Measurements from ENCODE around the gene USP2. TPM values are rescaled to one million over a fixed set of nuclear protein-coding genes. Genes with fewer than 3 reads are reported as not detected.

Gene USP2
- total and polyA plus RNA-seq, 7 experiments from 2014 or later = 0.07 to 1.1 (median 0.43) TPM

DNA sequence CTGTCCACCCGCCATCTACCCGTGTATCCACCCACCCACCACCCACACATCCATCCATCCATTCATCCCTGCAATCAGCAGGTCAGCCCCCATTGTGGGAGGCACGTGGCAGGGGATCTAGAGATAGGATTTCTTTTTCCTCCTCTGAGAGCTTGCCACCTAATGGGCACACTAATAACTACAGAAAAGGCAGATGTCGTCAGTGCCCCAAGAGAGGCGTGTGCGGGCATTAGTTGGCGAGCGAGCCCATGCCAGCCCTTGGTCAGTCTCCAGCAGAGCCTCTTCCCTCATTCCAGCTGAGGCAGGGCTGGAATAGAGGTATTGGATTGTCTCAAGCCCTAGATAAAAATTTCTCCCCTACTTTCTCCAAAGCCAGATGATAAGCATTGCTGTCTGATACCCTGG is 9.7 kb downstream of the USP2 start:
- Mint-ChIP-seq H3K4me3 (no peak overlapping the region), H3K9me3 (no peaks in the 10 kb centered on the region), H3K36me3 (no peaks in the 10 kb centered on the region), H3K4me1 (peaks cover 0 to 10% (median 6%) of the 10 kb centered on the region in 7 donors), H3K27me3 (peaks cover 16 to 41% (median 22%) of the 10 kb centered on the region in 5 donors), H3K27ac (no peak overlapping the region)
- Histone ChIP-seq H3K27ac (ENCODE audit: low read depth, low read length) (no peak overlapping the region), H3K4me3 (ENCODE audit: low read length) (no peak overlapping the region), H3K27me3 (ENCODE audit: control insufficient read depth in 2 of 2, insufficient read depth in 2 of 2, low read length in 2 of 2) (peaks cover 0 to 7% of the 10 kb centered on the region in 2 donors), H3K4me1 (ENCODE audit: control insufficient read depth in 2 of 2, insufficient read depth in 2 of 2, low read length in 2 of 2) (peaks cover 0 to 11% of the 10 kb centered on the region in 2 donors), H3K36me3 (ENCODE audit: control insufficient read depth in 2 of 3, insufficient read depth in 3 of 3, low read length in 3 of 3) (no peaks in the 10 kb centered on the region), H3K9me3 (ENCODE audit: control insufficient read depth in 2 of 3, low read length in 3 of 3) (no peaks in the 10 kb centered on the region)
- ATAC-seq (no peak), DNase-seq (no peak)
- CTCF ChIA-PET = no interaction called here
- POLR2A ChIA-PET = no interaction called here
- intact Hi-C loops (cut with micrococcal nuclease) = no loop called here

DNA sequence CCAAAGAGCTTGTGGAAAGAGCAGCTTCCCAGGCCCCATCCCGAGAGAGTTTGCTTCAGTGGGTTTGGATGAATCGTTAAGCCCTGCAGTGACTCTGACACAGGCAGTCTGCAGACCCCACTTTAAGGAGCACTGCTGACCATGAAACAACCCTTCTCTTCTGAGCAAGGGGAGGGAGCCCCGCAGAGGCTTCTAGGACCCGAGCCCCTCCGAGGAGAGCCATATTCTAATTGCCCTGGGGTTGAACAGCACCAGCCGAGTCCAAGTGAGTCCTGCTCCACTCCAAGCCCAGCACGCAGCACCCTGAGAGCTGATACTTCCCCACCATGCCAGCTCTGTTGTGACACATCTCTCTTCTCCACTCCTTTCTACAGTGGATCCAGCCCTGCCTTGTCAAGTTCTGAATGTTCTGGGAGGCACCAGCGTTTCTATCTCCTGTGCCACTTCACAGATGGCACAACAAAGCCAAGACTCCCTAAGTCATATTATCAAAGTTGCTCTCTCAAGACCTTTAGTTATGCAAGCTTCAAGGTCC is 10.4 kb downstream of the USP2 start:
- H3K27ac Mint-ChIP-seq = no peak overlapping the region
- H3K36me3 Mint-ChIP-seq = peaks cover 0 to 6% (median 0%) of the 10 kb centered on the region in 5 donors
- H3K4me3 ChIP-seq (ENCODE audit: low read length) = no peak overlapping the region
- H3K4me1 Mint-ChIP-seq = peaks cover 0 to 10% (median 6%) of the 10 kb centered on the region in 7 donors
- ChIA-PET CTCF (interaction anchor here (0.6 to 1.3 kb wide), 3 partner anchors 11 to 305 kb away, joined by 3 to 4 read pairs (median 3); no protein-coding TSS in a partner anchor), POLR2A (no interaction called here)
- peaks cover 22 to 47% (median 29%) of the 10 kb centered on the region in 5 donors for H3K27me3 Mint-ChIP-seq
- intact Hi-C loops (cut with micrococcal nuclease) = no loop called here
- no peak overlapping the region for H3K27ac ChIP-seq (ENCODE audit: low read depth, low read length)
- peaks cover 0 to 7% of the 10 kb centered on the region in 2 donors for H3K27me3 ChIP-seq (ENCODE audit: control insufficient read depth in 2 of 2, insufficient read depth in 2 of 2, low read length in 2 of 2)
- no peaks in the 10 kb centered on the region for H3K9me3 Mint-ChIP-seq
- no peaks in the 10 kb centered on the region for H3K36me3 ChIP-seq (ENCODE audit: control insufficient read depth in 2 of 3, insufficient read depth in 3 of 3, low read length in 3 of 3)
- DNase-seq (no peak), ATAC-seq (no peak)
- H3K9me3 ChIP-seq (ENCODE audit: control insufficient read depth in 2 of 3, low read length in 3 of 3) = no peaks in the 10 kb centered on the region
- no peak overlapping the region for H3K4me3 Mint-ChIP-seq
- peaks cover 0 to 11% of the 10 kb centered on the region in 2 donors for H3K4me1 ChIP-seq (ENCODE audit: control insufficient read depth in 2 of 2, insufficient read depth in 2 of 2, low read length in 2 of 2)

DNA sequence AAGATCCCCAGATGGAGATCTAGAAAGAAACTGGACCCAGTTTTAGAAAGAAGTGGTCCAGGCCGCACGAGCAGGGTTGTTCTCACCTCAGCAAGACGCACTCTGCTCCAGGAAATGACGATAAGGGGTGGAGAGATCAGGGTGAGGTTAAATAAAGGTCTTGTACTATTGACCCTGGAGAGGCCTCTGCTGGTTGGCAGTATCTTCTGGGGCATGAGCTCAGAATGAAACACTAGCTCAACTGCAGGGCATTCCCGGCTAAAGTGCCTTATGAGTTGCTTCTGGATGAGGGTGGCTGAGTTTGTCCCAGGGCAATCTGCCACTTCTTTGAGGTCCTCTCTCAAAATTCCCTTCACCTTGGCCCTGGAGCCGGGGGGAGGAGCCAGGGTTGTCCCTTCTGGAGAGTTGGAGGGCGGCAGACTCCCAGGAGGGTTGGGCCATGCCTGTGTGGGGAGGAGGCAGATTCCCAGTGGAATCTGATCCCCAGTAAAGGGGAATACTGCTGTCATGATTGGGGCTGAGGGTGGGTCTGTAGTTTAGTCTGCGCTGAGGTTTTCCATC is 10.9 kb downstream of the USP2 start:
- ChIA-PET CTCF (interaction anchor here (0.6 to 1.3 kb wide), 4 partner anchors 10 to 304 kb away, joined by 3 to 4 read pairs (median 3); no protein-coding TSS in a partner anchor), POLR2A (no interaction called here)
- Histone ChIP-seq H3K4me3 (ENCODE audit: low read length) (no peak overlapping the region), H3K9me3 (ENCODE audit: control insufficient read depth in 2 of 3, low read length in 3 of 3) (no peaks in the 10 kb centered on the region), H3K27me3 (ENCODE audit: control insufficient read depth in 2 of 2, insufficient read depth in 2 of 2, low read length in 2 of 2) (peaks cover 0 to 8% of the 10 kb centered on the region in 2 donors), H3K27ac (ENCODE audit: low read depth, low read length) (no peak overlapping the region), H3K36me3 (ENCODE audit: control insufficient read depth in 2 of 3, insufficient read depth in 3 of 3, low read length in 3 of 3) (no peaks in the 10 kb centered on the region), H3K4me1 (ENCODE audit: control insufficient read depth in 2 of 2, insufficient read depth in 2 of 2, low read length in 2 of 2) (peaks cover 0 to 11% of the 10 kb centered on the region in 2 donors)
- peaks cover 27 to 53% (median 32%) of the 10 kb centered on the region in 5 donors for H3K27me3 Mint-ChIP-seq
- H3K36me3 Mint-ChIP-seq = peaks cover 0 to 6% (median 0%) of the 10 kb centered on the region in 5 donors
- peaks cover 0 to 10% (median 6%) of the 10 kb centered on the region in 7 donors for H3K4me1 Mint-ChIP-seq
- intact Hi-C loops (cut with micrococcal nuclease) = no loop called here
- ATAC-seq = peak; percentile 65
- no peak overlapping the region for H3K27ac Mint-ChIP-seq
- no peak for DNase-seq
- H3K4me3 Mint-ChIP-seq = no peak overlapping the region
- no peaks in the 10 kb centered on the region for H3K9me3 Mint-ChIP-seq

DNA sequence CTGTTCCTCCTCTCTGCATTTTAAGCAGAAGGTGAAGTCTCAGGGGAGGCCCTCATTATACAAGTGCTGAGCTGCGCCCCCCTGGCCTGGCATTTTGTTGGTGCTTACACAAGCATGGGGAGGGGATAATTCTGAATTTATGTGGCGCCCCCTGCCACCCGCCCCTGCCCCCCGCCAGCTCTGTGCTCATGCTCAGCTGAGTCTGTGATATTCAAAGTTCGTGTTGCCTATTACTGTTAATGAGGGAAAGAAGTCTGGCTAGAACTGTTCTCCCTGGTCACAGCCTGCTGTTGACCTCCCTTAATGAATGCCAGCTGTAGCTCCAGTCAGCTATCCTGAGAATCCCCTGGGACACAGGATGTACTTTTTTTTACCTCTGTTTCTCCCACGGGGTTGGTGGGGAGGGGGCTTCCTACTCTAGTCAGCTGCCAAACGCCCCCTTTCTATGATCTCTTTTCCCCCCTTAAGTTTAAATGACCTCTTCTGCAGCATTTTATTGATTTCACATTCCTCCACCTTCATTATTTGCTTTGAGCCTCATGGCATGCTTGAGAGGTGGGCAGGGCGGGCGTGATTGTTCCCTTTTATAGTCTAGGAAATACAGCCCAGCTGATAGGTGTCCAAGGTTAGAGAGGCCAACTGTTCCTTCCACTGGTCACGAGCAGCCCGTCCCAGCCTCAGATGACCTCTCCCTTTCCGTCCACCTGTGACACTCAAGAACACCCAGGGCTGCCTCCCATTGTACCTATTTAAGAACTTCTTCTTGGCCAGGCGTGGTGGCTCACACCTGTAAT is 12.2 kb downstream of the USP2 start:
- DNase-seq = no peak
- CTCF ChIA-PET = interaction anchor here (0.9 to 2.6 kb wide), 2 partner anchors 11 to 13 kb away, joined by 3 to 12 read pairs; no protein-coding TSS in a partner anchor
- POLR2A ChIA-PET = no interaction called here
- Histone ChIP-seq H3K36me3 (ENCODE audit: control insufficient read depth in 2 of 3, insufficient read depth in 3 of 3, low read length in 3 of 3) (no peaks in the 10 kb centered on the region), H3K9me3 (ENCODE audit: control insufficient read depth in 2 of 3, low read length in 3 of 3) (no peaks in the 10 kb centered on the region), H3K27me3 (ENCODE audit: control insufficient read depth in 2 of 2, insufficient read depth in 2 of 2, low read length in 2 of 2) (peaks cover 5 to 21% of the 10 kb centered on the region in 2 donors), H3K4me3 (ENCODE audit: low read length) (no peak overlapping the region), H3K27ac (ENCODE audit: low read depth, low read length) (no peak overlapping the region), H3K4me1 (ENCODE audit: control insufficient read depth in 2 of 2, insufficient read depth in 2 of 2, low read length in 2 of 2) (peaks cover 0 to 11% of the 10 kb centered on the region in 2 donors)
- peaks cover 38 to 65% (median 44%) of the 10 kb centered on the region in 5 donors for H3K27me3 Mint-ChIP-seq
- peaks cover 0 to 1% (median 0%) of the 10 kb centered on the region in 11 donors for H3K9me3 Mint-ChIP-seq
- peaks cover 0 to 6% (median 0%) of the 10 kb centered on the region in 5 donors for H3K36me3 Mint-ChIP-seq
- no peak overlapping the region for H3K27ac Mint-ChIP-seq
- ATAC-seq = no peak
- peaks cover 7 to 16% (median 10%) of the 10 kb centered on the region in 7 donors for H3K4me1 Mint-ChIP-seq
- no peak overlapping the region for H3K4me3 Mint-ChIP-seq
- intact Hi-C loops (cut with micrococcal nuclease) = no loop called here

DNA sequence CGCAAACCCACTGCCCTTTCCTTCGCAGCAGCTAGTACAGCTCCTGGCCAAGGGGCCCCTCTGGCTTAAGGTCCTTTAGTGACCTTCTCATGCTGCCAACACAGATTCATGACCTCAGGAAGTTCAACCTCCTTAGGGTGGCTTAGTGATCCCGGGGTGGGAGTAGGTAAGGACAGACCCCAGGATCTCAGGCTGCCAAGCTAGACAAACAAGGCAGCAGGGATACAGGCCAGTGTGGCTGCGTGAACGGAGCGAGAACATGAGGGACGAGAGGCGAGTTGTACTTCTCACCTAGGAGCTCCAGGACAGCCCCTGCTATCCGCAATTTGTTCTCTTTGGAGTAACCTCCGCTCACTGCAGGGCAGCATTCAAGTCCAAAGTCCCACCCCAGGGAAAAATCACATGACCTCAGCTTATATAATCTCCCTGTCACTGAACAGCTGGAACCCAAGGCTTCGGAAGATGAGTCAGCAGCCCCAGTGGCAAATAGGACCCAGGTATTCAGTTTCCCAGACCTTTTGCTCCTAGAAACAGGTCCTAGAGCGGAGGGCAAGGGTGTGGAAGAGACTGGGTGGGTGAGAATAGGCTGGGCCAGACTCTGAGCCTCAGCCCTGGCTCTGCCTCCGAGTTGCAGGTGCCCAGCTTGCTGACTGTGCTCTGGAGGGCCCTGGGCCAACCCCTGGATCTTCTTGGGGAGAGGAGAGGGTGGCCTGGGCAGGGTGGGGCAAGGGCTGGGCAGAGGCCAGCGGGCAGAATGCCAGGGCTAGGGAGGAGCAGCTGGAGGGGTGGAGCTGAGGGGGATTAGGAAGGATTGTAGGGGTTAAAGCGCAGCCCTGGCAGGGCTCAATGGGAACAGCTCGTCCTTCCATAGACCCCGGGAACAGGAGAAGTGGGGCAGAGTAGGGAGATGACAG is 13.1 kb downstream of the USP2 start:
- no peaks in the 10 kb centered on the region for H3K36me3 ChIP-seq (ENCODE audit: control insufficient read depth in 2 of 3, insufficient read depth in 3 of 3, low read length in 3 of 3)
- Mint-ChIP-seq H3K4me3 (no peak overlapping the region), H3K4me1 (peaks cover 5 to 9% (median 8%) of the 10 kb centered on the region in 7 donors), H3K9me3 (peaks cover 0 to 1% (median 0%) of the 10 kb centered on the region in 11 donors), H3K27me3 (peaks cover 39 to 66% (median 45%) of the 10 kb centered on the region in 5 donors), H3K36me3 (peaks cover 0 to 6% (median 0%) of the 10 kb centered on the region in 5 donors), H3K27ac (no peak overlapping the region)
- no peak for DNase-seq
- H3K27ac ChIP-seq (ENCODE audit: low read depth, low read length) = no peak overlapping the region
- H3K4me3 ChIP-seq (ENCODE audit: low read length) = no peak overlapping the region
- H3K4me1 ChIP-seq (ENCODE audit: control insufficient read depth in 2 of 2, insufficient read depth in 2 of 2, low read length in 2 of 2) = peaks cover 0 to 4% of the 10 kb centered on the region in 2 donors
- POLR2A ChIA-PET = interaction anchor here (0.6 kb wide), 1 partner anchor 950 kb away, joined by 3 read pairs; no protein-coding TSS in a partner anchor
- intact Hi-C loops (cut with micrococcal nuclease) = no loop called here
- ATAC-seq = no peak
- CTCF ChIA-PET = interaction anchor here (0.9 to 2.6 kb wide), 3 partner anchors 11 to 12 kb away, joined by 3 to 12 read pairs (median 3); no protein-coding TSS in a partner anchor
- H3K27me3 ChIP-seq (ENCODE audit: control insufficient read depth in 2 of 2, insufficient read depth in 2 of 2, low read length in 2 of 2) = peaks cover 5 to 22% of the 10 kb centered on the region in 2 donors
- no peaks in the 10 kb centered on the region for H3K9me3 ChIP-seq (ENCODE audit: control insufficient read depth in 2 of 3, low read length in 3 of 3)

DNA sequence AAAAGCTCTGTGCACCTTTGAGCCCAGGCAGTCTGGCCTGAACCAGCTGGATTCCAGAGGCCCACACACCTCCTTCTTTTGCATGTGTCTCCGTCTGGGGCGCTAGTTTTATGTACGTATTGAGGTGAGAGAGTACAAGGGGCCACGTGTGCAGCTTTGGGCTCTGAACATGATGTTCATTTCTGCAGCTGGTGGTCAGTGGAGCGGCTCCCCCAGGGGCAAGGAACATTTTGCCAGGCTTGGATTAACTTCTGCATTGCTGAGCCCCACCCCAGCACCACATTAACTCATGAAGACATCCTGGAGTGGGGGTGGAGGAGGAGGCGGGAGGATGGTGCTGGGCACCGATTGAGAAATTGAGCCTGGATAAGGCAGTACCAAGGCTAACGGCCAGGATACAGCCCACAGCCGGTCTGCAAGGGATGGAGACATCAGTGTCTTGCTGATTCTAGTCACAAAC is 13.8 kb downstream of the USP2 start:
- Mint-ChIP-seq H3K36me3 (peaks cover 0 to 6% (median 0%) of the 10 kb centered on the region in 5 donors), H3K9me3 (peaks cover 0 to 1% (median 0%) of the 10 kb centered on the region in 11 donors), H3K27me3 (peaks cover 41 to 68% (median 47%) of the 10 kb centered on the region in 5 donors), H3K4me1 (peaks cover 5 to 14% (median 8%) of the 10 kb centered on the region in 7 donors), H3K27ac (no peak overlapping the region), H3K4me3 (no peak overlapping the region)
- H3K4me3 ChIP-seq (ENCODE audit: low read length) = no peak overlapping the region
- H3K36me3 ChIP-seq (ENCODE audit: control insufficient read depth in 2 of 3, insufficient read depth in 3 of 3, low read length in 3 of 3) = no peaks in the 10 kb centered on the region
- H3K4me1 ChIP-seq (ENCODE audit: control insufficient read depth in 2 of 2, insufficient read depth in 2 of 2, low read length in 2 of 2) = no peaks in the 10 kb centered on the region
- ChIA-PET POLR2A (no interaction called here), CTCF (interaction anchor here (0.9 to 2.6 kb wide), 4 partner anchors 11 to 13 kb away, joined by 3 to 12 read pairs (median 4); no protein-coding TSS in a partner anchor)
- H3K9me3 ChIP-seq (ENCODE audit: control insufficient read depth in 2 of 3, low read length in 3 of 3) = no peaks in the 10 kb centered on the region
- peaks cover 5 to 22% of the 10 kb centered on the region in 2 donors for H3K27me3 ChIP-seq (ENCODE audit: control insufficient read depth in 2 of 2, insufficient read depth in 2 of 2, low read length in 2 of 2)
- DNase-seq (no peak), ATAC-seq (no peak)
- intact Hi-C loops (cut with micrococcal nuclease) = no loop called here
- H3K27ac ChIP-seq (ENCODE audit: low read depth, low read length) = no peak overlapping the region
